SU-DHL-6 (cell line): ENCODE results near the gene FHOD3.

Experiments
- H2AFZ ChIP-seq: fragments of 200-600 bp; sonication (generic); 2 replicates; pipeline ENCODE4 v1.6.1; 2014; ENCODE audit warnings: low read depth, mild to moderate bottlenecking, moderate library complexity, mixed read lengths, antibody characterized with exemption, low read length; ENCODE audit not compliant: severe bottlenecking
- H3F3A ChIP-seq: fragments of 200-600 bp; shearing (Covaris generic); 2 replicates; pipeline ENCODE4 v1.6.0; 2016; ENCODE audit warnings: antibody characterized with exemption, mild to moderate bottlenecking; ENCODE audit not compliant: insufficient read depth
- H3K27ac ChIP-seq: fragments of 200-600 bp; sonication (generic); 2 replicates; pipeline ENCODE4 v1.5.1; 2016; ENCODE audit warnings: low read depth, mild to moderate bottlenecking, low read length, moderate library complexity, mixed read lengths
- H3K27me3 ChIP-seq: fragments of 200-600 bp; sonication (generic), shearing (Covaris generic); 2 replicates; pipeline ENCODE4 v1.6.0; 2014; ENCODE audit warnings: mild to moderate bottlenecking, low read length
- H3K36me3 ChIP-seq: fragments of 200-600 bp; sonication (generic); 2 replicates; pipeline ENCODE4 v1.6.1; 2014; ENCODE audit warnings: mild to moderate bottlenecking, low read length, mixed read lengths
- H3K4me2 ChIP-seq: fragments of 300-600, 200-600 bp; shearing (Covaris generic), sonication (generic); 2 replicates; pipeline ENCODE4 v1.6.0; 2014; ENCODE audit warnings: low read length, low read depth, mild to moderate bottlenecking; ENCODE audit not compliant: poor library complexity, severe bottlenecking
- H3K4me3 ChIP-seq: fragments of 200-600 bp; sonication (generic); 2 replicates; pipeline ENCODE4 v1.5.1; 2014; ENCODE audit warnings: antibody characterized with exemption, low read length, mild to moderate bottlenecking, mixed read lengths; ENCODE audit not compliant: insufficient read depth, poor library complexity, severe bottlenecking
- H3K79me2 ChIP-seq: fragments of 200-600 bp; sonication (generic); 2 replicates; pipeline ENCODE4 v1.6.1; 2014; ENCODE audit warnings: mild to moderate bottlenecking, low read length, moderate library complexity; ENCODE audit not compliant: insufficient read depth
- H3K9ac ChIP-seq: fragments of 200-600 bp; sonication (generic); 2 replicates; pipeline ENCODE4 v1.7.0; 2014; ENCODE audit warnings: mild to moderate bottlenecking, low read length
- H3K9me2 ChIP-seq: fragments of 200-600 bp; sonication (generic); replicated peaks from 2 replicates; pipeline ENCODE4 v1.6.1; 2014; ENCODE audit warnings: low read length; ENCODE audit not compliant: insufficient read depth
- H3K9me3 ChIP-seq: fragments of 200-600 bp; sonication (generic); 2 replicates; pipeline ENCODE4 v1.6.1; 2014; ENCODE audit warnings: low read length, mixed read lengths; ENCODE audit not compliant: insufficient read depth
- H4K20me1 ChIP-seq: fragments of 200-600 bp; sonication (generic); 2 replicates; pipeline ENCODE4 v1.6.1; 2014; ENCODE audit warnings: low read depth, mild to moderate bottlenecking, antibody characterized with exemption, low read length, moderate library complexity, mixed read lengths
- CTCF ChIP-seq: fragments of 200-600 bp; sonication (generic); IDR thresholded peaks from one replicate; pipeline ENCODE4 v1.5.1; 2017; ENCODE audit warnings: antibody characterized with exemption, mild to moderate bottlenecking, low read length, moderate library complexity; ENCODE audit not compliant: insufficient read depth, poor library complexity, severe bottlenecking
- EZH2phosphoT487 ChIP-seq: fragments of 200-600 bp; sonication (generic), shearing (Covaris generic); conservative IDR thresholded peaks from 2 replicates; pipeline ENCODE4 v1.6.1; 2018; ENCODE audit warnings: mild to moderate bottlenecking, antibody characterized with exemption, low read length, moderate library complexity, mixed read lengths

The FHOD3 gene

DNA sequence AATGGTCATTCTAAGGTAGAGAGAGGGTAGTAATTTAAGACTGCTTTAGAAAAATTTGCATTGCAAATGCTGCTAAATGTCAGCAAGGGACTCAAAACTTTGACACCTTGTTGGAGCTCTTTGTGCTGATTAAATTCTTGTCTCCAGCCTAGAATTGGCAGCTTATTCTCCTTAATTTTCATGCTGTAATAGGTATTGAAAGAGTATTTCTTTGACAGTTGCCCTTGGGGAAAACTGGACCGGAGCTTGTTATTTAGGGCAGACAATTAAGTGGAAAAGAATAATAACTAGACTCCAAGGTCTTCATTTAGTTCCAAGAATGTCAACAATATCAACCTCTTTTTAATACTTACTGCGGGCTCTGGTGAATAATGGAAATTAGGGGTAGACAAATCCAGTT, 267.3 kb downstream of the FHOD3 start:
- Histone ChIP-seq H3K9me3 (no peaks in the 10 kb centered on the region), H4K20me1 (no peaks in the 10 kb centered on the region), H3K27ac (no peak overlapping the region), H2AFZ (no peak overlapping the region), H3K4me3 (no peak overlapping the region), H3K9me2 (no peaks in the 10 kb centered on the region), H3K9ac (no peak overlapping the region), H3K4me2 (no peak overlapping the region), H3F3A (no peaks in the 10 kb centered on the region), H3K36me3 (no peaks in the 10 kb centered on the region), H3K27me3 (no peaks in the 10 kb centered on the region), H3K79me2 (no peaks in the 10 kb centered on the region)
- TF ChIP-seq EZH2phosphoT487 (no peak), CTCF (no peak)

- no peaks in the 10 kb centered on the region for H3K79me2 ChIP-seq
- no peaks in the 10 kb centered on the region for H3K36me3 ChIP-seq
- H3K4me2 ChIP-seq: no peak overlapping the region
- H3F3A ChIP-seq: no peaks in the 10 kb centered on the region
- H3K9ac ChIP-seq: no peak overlapping the region
- no peaks in the 10 kb centered on the region for H3K27me3 ChIP-seq
- H3K27ac ChIP-seq: no peak overlapping the region
- TF ChIP-seq CTCF: no peak
- no peak for TF ChIP-seq EZH2phosphoT487
- H3K9me2 ChIP-seq: no peaks in the 10 kb centered on the region
- no peak overlapping the region for H3K4me3 ChIP-seq
- H2AFZ ChIP-seq: no peak overlapping the region
- H3K9me3 ChIP-seq: no peaks in the 10 kb centered on the region
- H4K20me1 ChIP-seq: no peaks in the 10 kb centered on the region
Observed at GRCh38 chr18:36567800-36568199, 270.3 kb downstream of the FHOD3 start.

- Histone ChIP-seq H3F3A (no peaks in the 10 kb centered on the region), H3K9ac (no peak overlapping the region), H3K9me3 (no peaks in the 10 kb centered on the region), H3K27ac (no peak overlapping the region), H3K4me2 (no peak overlapping the region), H3K27me3 (no peaks in the 10 kb centered on the region), H3K79me2 (no peaks in the 10 kb centered on the region), H3K4me3 (no peak overlapping the region), H2AFZ (no peak overlapping the region), H4K20me1 (no peaks in the 10 kb centered on the region), H3K9me2 (no peaks in the 10 kb centered on the region), H3K36me3 (no peaks in the 10 kb centered on the region)
- TF ChIP-seq EZH2phosphoT487: no peak
- TF ChIP-seq CTCF: no peak
Observed at GRCh38 chr18:36568487-36568886, 271.0 kb downstream of the FHOD3 start.
